ENCODE data around the gene UBIAD1.

DNA sequence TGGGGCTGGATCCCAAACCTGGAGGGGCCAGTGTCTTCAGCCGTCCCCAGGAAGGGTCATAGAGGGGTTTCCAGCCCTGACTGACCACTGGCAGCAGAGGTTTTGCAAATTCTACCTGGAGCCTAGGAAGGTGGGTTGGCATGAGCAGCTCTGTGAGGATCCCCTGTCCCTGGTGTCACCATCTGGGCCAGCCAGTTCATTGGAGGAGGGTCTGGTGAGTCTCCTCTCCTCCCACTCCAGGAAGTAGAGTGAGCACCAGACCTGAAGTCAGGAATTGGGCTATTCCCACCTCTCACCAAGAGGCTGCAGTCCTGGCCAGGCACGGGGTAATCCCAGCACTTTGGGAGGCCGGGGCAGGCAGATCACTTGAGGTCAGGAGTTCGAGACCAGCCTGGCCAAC lies 57.4 kb downstream of the UBIAD1 start:
- TF ChIP-seq, protein P1, sequence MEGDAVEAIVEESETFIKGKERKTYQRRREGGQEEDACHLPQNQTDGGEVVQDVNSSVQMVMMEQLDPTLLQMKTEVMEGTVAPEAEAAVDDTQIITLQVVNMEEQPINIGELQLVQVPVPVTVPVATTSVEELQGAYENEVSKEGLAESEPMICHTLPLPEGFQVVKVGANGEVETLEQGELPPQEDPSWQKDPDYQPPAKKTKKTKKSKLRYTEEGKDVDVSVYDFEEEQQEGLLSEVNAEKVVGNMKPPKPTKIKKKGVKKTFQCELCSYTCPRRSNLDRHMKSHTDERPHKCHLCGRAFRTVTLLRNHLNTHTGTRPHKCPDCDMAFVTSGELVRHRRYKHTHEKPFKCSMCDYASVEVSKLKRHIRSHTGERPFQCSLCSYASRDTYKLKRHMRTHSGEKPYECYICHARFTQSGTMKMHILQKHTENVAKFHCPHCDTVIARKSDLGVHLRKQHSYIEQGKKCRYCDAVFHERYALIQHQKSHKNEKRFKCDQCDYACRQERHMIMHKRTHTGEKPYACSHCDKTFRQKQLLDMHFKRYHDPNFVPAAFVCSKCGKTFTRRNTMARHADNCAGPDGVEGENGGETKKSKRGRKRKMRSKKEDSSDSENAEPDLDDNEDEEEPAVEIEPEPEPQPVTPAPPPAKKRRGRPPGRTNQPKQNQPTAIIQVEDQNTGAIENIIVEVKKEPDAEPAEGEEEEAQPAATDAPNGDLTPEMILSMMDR (IDR thresholded peaks at IDR 0.05; ENCODE audit: borderline replicate concordance, extremely low read depth, low read length, poor library complexity, severe bottlenecking): no peak
- TF ChIP-seq EZH2 (IDR thresholded peaks at IDR 0.05; ENCODE audit: borderline replicate concordance, low read depth, low read length, severe bottlenecking): no peak

All from DND-41 (cell line).